HEK293T (cell line): ENCODE measurements around the gene SEMA6B.
"Not testable (repeated sequence)": the region's sequence is repeated elsewhere in the genome, so short reads cannot be mapped to it uniquely, and the experiment has no call there.

Experiments used
- CTCF ChIA-PET: fragments of 350-600 bp; formaldehyde crosslinking; extraction: SDS; loops from one replicate; lab custom pipeline; 2021; ENCODE audit warnings: antibody characterized with exemption, inconsistent platforms; lab: Yijun Ruan, JAX
- POLR2A ChIA-PET: fragments of 350-600 bp; formaldehyde crosslinking; extraction: SDS; loops from one replicate; lab custom pipeline; 2020; ENCODE audit warnings: antibody characterized with exemption, inconsistent platforms; lab: Yijun Ruan, JAX
- DNase-seq: peaks from one replicate; pipeline ENCODE4 v3.0.0; 2012; ENCODE audit warnings: mixed read lengths; ENCODE audit errors: extremely low spot score
- ARNT ChIP-seq: fragments of 450-650 bp; IDR thresholded peaks from 2 replicates; pipeline ENCODE4 v1.6.1; 2017; ENCODE audit warnings: mild to moderate bottlenecking
- BHLHE40 ChIP-seq: fragments of 450-650 bp; IDR thresholded peaks from 2 replicates; pipeline ENCODE4 v1.6.1; 2016; ENCODE audit warnings: mild to moderate bottlenecking, moderate library complexity, borderline replicate concordance
- CTBP1 ChIP-seq: fragments of 450-650 bp; IDR thresholded peaks from 2 replicates; pipeline ENCODE4 v1.6.1; 2016; ENCODE audit warnings: borderline replicate concordance
- ELF4 ChIP-seq: fragments of 450-650 bp; IDR thresholded peaks from 2 replicates; pipeline ENCODE4 v1.6.1; 2017; ENCODE audit warnings: antibody characterized with exemption
- FOXA1 ChIP-seq: fragments of 450-650 bp; IDR thresholded peaks from 2 replicates; pipeline ENCODE4 v1.6.1; 2016; ENCODE audit warnings: mild to moderate bottlenecking
- FOXK2 ChIP-seq: fragments of 450-650 bp; IDR thresholded peaks from 2 replicates; pipeline ENCODE4 v1.6.1; 2016; ENCODE audit warnings: mild to moderate bottlenecking
- FOXM1 ChIP-seq: fragments of 450-650 bp; IDR thresholded peaks from 2 replicates; pipeline ENCODE4 v1.6.1; 2017; ENCODE audit warnings: mild to moderate bottlenecking, borderline replicate concordance
- HDGF ChIP-seq: fragments of 450-650 bp; IDR thresholded peaks from 2 replicates; pipeline ENCODE4 v1.6.1; 2017; ENCODE audit warnings: antibody characterized with exemption, borderline replicate concordance
- L3MBTL2 ChIP-seq: fragments of 450-650 bp; conservative IDR thresholded peaks from 2 replicates; pipeline ENCODE4 v1.6.1; 2016; ENCODE audit warnings: mild to moderate bottlenecking
- LEF1 ChIP-seq: fragments of 450-650 bp; IDR thresholded peaks from 2 replicates; pipeline ENCODE4 v1.6.1; 2017; ENCODE audit warnings: mild to moderate bottlenecking, borderline replicate concordance
- NFRKB ChIP-seq: fragments of 450-650 bp; IDR thresholded peaks from 2 replicates; pipeline ENCODE4 v1.6.1; 2016; ENCODE audit warnings: mild to moderate bottlenecking, moderate library complexity
- PKNOX1 ChIP-seq: fragments of 450-650 bp; IDR thresholded peaks from 2 replicates; pipeline ENCODE4 v1.6.1; 2016
- SP1 ChIP-seq: fragments of 450-650 bp; IDR thresholded peaks from 2 replicates; pipeline ENCODE4 v1.6.1; 2017
- SUZ12 ChIP-seq: fragments of 450-650 bp; IDR thresholded peaks from 2 replicates; pipeline ENCODE4 v1.6.1; 2016; ENCODE audit warnings: mild to moderate bottlenecking
- TARDBP ChIP-seq: fragments of 450-650 bp; IDR thresholded peaks from 2 replicates; pipeline ENCODE4 v1.6.1; 2016
- ZNF384 ChIP-seq: fragments of 450-650 bp; IDR thresholded peaks from 2 replicates; pipeline ENCODE4 v1.6.1; 2016

SEMA6B gene

DNA sequence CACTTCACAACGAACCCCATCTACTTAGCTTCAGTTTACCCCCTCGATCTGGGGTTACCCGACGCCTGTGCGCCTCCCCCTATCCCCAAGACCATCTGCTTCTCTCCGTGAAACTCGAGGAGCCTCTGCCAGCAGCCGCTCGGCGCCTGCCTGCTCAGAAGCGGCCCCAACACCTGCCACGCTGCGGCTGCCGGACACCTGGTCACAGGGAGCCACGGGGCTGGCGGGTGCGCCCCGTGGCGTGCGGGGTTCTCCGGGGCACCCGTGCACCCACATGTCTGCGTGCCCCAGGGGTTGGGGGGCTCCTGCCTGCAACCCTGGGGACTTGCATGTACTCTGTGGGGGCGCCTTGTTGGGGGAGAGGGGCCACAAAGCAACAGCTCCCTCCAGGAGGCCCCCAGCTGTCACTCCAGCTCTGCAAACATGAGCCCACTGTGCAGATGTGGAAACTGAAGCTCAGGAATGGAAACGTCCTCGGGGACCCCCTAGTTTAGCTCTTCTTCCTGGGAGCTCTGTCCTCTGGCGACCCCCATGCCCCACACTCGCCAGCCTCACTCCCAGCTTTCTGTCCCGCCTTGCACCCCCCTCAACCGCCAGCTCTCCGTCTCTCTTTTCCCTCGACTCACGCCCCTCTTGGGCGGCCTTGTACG is 7.0 kb upstream of the SEMA6B start:
- TF ChIP-seq PKNOX1 (no peak), FOXA1 (no peak), ELF4 (no peak), FOXK2 (no peak), FOXM1 (no peak), ZNF384 (no peak), LEF1 (no peak), ARNT (no peak), BHLHE40 (no peak), L3MBTL2 (no peak), TARDBP (no peak), CTBP1 (no peak)
- POLR2A ChIA-PET = interaction anchor here (1.2 kb wide), 1 partner anchor 70 kb away, joined by 3 read pairs; no protein-coding TSS in a partner anchor
- no peak for DNase-seq
- CTCF ChIA-PET = interaction anchor here (0.5 to 3.0 kb wide), 13 partner anchors 8 to 479 kb away, joined by 3 to 21 read pairs (median 3); no protein-coding TSS in a partner anchor

DNA sequence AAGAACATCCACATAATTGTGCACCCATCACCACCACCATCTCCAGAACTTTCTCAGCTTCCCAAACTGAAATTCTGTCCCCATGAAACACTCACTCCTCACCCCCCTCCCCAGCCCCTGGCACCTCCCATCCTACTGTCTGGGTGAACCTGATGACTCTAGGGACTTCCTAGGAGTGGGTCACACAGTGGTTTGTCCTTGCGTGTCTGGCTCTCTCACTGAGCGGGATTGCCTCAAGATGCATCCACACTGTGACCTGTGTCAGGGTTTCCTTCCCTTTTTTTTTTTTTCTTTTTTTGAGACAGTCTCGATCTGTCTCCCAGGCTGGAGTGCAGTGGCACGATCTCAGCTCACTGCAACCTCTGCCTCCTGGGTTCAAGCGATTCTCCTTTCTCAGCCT is 4.1 kb upstream of the SEMA6B start:
- CTCF ChIA-PET, DNase-seq, POLR2A ChIA-PET: not testable (repeated sequence)

DNA sequence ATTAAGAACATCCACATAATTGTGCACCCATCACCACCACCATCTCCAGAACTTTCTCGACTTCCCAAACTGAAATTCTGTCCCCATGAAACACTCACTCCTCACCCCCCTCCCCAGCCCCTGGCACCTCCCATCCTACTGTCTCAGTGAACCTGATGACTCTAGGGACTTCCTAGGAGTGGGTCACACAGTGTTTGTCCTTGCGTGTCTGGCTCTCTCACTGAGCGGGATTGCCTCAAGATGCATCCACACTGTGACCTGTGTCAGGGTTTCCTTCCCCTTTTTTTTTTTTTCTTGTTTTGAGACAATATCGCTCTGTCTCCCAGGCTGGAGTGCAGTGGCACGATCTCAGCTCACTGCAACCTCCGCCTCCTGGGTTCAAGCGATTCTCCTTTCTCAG is 2.6 kb upstream of the SEMA6B start:
- POLR2A ChIA-PET, DNase-seq, CTCF ChIA-PET: not testable (repeated sequence)

DNA sequence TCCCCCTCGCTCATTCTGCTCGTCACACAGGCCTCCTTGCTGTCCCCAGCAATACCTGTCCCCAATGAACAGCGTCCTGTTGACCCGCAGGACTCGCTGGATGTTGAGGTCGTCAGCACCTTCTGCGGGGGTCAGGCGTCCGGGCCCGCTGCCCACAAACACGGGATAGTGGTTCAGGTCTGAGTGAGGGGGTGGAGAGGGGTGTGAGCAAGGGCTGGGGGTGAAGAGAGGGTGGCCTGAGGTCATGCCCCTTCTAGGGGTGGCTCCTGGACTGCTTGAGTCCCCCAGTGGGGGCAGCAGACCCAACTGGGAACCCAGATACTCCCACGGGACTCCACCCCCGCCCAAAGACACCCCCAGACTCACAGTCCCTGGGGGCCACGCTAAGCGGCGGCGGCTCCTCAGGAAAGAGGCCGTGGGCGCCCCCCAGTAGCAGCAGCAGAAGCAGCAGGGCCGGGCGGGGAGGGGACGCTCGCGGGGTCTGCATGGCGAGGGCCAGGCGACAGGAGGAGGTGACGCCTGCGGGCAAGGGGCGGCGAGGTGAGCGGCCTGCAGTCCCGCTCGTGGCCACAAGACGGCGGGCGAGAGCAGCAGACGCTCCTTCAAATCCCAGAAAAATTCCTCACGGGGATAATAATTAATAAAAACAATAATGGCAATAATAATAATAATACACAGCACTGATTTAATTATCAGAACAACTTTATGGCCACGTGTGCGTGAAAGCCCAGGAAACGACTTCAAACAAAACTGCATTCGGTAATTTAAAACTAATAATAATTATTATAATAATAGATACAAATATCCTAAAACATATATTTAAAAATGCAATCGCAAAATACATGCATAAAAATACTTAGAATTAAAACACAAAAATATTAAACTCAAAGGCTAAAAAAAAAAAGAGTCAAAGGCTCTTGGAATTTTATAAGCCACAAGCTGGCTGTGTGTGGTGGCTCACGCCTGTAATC is 1.2 kb downstream of the SEMA6B start:
- CTCF ChIA-PET = interaction anchor here (0.6 to 1.2 kb wide), 6 partner anchors 9 to 1914 kb away, joined by 3 to 6 read pairs (median 4); no protein-coding TSS in a partner anchor
- POLR2A ChIA-PET = no interaction called here
- peak; percentile 66 for DNase-seq
- TF ChIP-seq ELF4 = no peak
- no peak for TF ChIP-seq HDGF
- TF ChIP-seq FOXM1 = no peak
- TF ChIP-seq L3MBTL2 = no peak
- no peak for TF ChIP-seq FOXK2
- TF ChIP-seq ZNF384 = no peak
- no peak for TF ChIP-seq PKNOX1
- TF ChIP-seq SP1 = no peak
- TF ChIP-seq CTBP1 = no peak
- TF ChIP-seq ARNT = no peak
- TF ChIP-seq FOXA1 = no peak
- no peak for TF ChIP-seq NFRKB

DNA sequence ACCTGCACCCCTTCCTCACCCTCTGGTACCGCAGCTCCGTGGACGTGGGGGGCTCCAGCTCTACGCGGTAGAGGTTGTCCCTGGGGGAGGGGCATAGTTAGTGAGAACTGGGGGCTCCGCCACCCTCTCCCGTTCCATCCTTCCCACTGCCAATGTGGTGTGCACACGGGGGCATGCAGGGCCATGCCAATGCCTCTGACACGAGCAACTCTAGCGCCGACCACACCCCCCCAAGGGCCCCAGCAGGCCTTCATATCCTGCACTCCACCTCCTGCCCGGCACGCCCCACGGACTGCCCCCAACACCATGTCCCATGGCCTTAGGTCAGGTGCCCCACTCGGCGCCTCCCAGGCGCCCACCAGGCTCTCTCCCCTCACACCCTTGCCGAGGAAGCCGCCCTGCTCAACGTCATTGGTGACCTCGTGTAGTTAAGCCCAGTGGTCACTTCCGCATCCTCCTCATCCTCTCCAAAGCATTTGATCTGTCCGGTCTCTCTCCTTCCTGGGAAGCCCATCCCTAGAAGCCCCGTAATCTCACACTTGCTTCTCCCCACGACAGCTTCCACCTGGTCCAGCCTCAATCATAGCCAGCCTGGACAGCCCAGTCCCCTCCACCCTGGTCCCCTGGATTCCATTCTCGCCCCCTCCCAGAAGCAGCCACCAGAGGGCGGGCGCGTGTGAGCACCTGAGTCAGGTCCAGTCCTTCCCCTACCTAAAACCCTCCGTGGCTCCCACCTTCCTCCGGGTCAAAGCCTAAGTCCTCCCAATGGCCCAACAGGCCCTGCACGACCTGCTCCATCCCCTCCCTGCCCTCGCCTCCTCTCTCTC is 2.1 kb downstream of the SEMA6B start:
- ChIA-PET POLR2A (no interaction called here), CTCF (no interaction called here)
- DNase-seq = peak; percentile 55
- TF ChIP-seq HDGF (no peak), BHLHE40 (no peak), CTBP1 (no peak), NFRKB (no peak), SP1 (no peak)

GRCh38 chr19:4556597-4557127 is 2.8 kb downstream of the SEMA6B start:
- ChIA-PET CTCF (no interaction called here), POLR2A (no interaction called here)
- no peak for TF ChIP-seq SUZ12
- TF ChIP-seq ZNF384 = no peak
- TF ChIP-seq CTBP1 = no peak
- no peak for TF ChIP-seq ARNT
- TF ChIP-seq FOXM1 = no peak
- peak; percentile 99 for DNase-seq
